GM19193 (cell line): ENCODE measurements around the gene FOXC1.

Experiments
- POLR2A ChIP-seq: IDR thresholded peaks from 4 replicates; pipeline ENCODE4 v1.6.1; 2011; ENCODE audit not compliant: insufficient read depth, insufficient read length; ENCODE audit errors: extremely low read depth

FOXC1 gene

GRCh38 chr6:1591926-1592325, 17.8 kb upstream of the FOXC1 start:
- no peak for TF ChIP-seq POLR2A

DNA sequence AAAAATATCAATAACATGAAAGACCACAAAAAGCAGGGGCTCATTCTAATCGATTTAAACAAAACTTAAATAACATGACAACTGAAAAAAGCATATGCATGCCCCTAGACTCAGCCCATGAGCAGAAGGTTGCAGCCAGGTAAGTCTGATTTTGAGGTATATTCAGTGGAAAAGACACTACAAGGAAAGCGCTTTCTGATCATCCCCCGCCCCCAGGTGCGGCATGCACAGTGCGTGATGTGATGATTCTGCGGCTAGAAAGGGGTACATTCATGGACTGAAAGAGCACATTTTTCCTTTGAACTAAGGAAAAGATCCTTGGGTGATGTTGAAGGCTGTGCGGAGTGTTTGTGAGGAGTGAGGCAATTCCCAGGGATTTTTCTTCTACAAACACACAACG, 16.9 kb upstream of the FOXC1 start:
- no peak for TF ChIP-seq POLR2A

DNA sequence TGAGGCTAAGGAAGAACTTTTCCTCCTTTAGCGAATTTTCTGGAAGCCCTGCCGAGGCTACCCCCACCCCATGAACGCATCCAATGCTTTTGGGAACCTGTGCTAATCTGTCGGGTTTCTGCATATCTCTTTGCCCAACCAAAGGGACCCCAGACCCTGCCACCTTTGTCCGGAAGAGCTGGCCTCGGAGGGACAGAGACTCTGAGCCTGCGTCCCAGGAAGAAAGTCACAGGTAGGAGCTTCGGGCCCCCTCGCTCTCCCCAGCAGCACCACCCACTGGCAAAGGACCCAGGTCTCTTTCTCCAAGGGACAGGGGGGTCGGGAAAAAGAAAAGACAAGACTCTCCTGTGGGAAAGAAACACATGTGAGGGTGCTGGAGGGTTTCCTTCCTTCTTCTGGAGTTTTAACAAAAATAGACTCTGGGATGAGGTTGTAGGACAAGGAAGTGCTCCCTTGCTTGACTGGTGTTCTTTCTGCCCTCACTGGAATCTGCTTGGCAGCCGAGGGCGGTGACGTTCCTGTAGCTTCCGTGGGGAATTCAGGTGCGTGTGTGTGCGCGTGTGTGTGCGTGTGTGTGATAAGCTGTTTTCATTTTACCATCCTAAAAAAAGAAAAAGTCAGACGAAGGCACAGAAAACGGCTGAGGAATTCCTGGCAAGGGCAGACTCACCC, 16.3 kb upstream of the FOXC1 start:
- no peak for TF ChIP-seq POLR2A

DNA sequence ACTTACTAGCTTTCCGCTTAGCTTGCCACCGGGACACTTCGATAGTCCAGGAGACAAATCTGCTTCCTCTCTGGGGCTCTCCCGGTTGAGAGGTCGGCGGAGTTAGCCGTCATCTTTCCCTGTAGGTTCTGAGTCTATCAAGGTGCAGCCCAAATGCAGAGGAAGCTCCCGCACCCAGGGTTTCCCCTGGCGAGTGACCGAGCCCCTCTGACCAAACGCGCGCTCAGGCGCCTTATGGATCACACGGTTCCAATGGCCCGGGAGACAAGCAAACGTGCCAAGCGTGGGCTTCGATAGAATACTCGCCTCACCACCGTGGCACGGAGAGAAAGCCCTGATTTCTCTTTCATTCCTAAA, 15.8 kb upstream of the FOXC1 start:
- TF ChIP-seq POLR2A, result no peak

- TF ChIP-seq POLR2A, result no peak
These were observed 15.1 kb upstream of the FOXC1 start for GRCh38 chr6:1594445-1595200.

DNA sequence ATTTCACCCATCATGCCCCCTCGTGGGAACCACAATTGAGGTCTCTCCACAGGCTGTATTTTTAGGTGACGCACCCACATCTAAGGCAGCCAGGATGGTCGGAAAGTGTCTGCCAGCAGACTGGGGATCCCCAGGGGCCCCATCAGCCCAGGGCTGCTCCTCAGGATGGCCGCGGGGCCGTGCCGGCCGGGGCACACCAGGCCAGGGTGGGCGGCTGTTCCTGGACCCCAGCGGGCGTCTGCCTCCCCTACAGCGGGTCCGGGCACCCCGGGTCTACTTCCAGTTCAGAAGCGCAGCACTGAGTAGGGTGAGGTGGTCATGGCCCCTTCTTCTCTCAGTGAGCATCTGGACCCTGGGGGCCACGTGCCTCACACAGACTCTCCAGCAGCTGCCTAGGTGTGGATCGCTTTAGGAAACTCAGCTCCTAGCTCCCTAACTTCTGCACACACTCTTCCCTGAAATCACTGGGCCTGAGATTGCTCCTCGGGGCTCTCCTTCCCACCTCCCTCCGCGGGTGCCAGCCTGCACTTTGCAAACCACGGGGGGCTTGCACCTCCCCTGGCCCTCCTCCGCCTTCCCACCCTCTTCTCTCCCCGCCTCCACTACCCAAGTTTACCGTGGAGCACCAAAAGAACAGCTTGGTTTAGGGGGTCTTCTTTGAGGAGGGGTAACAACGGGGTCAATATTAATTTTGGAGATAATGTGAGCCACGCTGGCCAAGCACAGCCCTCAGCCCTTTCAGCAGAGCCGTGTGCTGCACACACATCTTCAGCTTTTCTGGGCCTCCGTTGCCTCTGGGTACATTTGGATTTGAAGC, 14.2 kb upstream of the FOXC1 start:
- no peak for TF ChIP-seq POLR2A

DNA sequence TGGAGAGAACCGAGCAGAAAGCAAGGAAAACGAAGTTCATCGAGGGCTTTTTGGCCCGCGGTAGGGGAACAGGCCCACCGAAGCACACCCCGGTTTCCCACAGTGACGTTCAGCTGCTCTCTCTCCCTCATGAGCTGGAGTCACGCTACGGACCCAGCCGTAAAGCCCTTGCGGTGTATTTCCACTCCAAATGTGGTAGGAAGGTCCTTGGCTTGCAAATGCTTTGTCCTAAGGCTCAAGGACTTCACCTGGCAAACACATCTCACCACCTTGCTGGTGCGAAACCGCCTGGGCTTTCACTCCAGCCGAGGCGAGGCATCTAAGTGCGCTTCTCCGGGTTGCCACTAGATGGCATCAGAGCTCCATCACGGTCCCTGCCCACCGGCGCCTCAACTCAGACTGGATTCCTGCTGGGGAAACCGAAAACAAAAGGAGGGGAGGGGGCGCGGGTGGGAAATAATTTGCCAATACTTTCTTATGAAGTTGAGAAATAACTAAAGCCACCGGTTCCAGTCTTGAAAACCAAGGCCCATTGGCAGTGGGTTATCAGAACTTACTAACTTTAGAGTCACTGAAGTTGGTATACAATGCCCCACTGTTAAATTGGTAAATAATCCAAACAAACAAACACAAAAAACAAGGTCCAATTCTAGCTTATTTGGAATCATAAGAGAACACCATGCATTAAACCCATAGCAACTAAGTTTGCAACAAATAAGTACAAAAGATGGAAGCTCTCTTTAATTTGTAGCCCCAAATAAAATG, 13.4 kb upstream of the FOXC1 start:
- no peak for TF ChIP-seq POLR2A

DNA sequence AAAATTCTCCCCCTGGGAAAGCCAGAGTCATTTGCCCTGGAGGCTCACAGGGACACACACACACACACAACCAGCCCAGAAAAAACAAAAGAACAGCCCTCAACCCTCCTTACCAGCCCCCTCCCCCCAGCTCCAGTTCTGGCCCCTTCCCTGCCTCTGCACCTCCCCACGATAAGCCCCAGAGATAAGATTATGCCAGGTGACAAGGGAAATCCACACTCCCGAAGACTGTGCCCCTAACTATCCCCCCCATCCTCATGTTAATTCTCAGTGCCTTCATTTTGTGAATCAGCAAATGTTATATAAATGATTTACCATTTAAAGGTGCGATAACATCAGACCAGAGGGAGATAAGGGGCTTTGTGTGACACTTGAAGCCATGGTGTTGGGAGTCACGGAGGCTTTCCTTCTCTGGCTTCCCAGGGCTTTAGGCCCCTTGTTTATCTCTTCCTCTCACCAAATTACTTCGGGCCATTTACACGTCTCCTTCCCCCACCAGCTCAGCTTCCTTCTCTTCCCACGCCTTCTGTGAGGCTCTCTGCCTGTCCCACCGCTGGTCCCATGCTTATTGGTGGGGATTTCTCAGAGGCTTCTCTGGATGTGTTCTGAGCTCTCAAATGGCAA, 12.5 kb upstream of the FOXC1 start:
- TF ChIP-seq POLR2A, result no peak

DNA sequence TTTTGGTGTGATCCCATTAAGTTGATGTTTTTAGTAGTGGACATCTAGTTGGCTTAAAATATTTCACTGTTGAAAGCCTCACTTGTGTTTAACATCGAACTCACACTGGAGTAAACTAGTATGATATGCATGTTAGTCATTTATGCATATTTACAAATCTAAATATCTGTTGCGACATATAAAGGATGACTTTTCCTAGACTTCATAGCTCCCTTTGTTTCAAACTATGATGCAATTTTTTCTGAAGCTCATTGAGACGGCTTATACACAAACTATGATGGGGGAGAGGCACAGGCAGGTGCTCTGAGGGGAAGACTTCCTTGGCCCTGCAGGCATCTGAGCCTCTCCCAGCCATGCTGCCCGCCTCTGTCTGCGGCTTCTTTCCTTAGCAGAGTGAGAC, 11.8 kb upstream of the FOXC1 start:
- no peak for TF ChIP-seq POLR2A

DNA sequence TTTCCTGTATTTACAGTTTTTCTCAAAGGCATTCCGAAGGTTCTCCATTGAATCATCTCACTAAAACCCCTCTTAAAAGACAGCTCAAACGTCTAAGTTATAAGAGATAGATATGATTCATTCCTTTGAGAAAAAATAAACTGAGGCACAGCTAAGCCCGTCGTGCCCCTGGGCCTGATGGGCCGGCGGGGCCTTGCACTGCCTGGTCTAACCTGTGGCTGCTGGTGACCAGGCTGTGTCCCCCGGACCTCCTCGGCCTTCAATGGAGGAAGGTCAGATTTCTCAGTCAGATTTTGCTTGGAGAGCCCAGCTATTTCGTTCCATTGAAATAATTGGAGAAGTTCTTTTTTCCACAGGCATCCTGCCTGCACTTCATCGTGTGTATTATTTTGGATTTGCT, 11.3 kb upstream of the FOXC1 start:
- no peak for TF ChIP-seq POLR2A

DNA sequence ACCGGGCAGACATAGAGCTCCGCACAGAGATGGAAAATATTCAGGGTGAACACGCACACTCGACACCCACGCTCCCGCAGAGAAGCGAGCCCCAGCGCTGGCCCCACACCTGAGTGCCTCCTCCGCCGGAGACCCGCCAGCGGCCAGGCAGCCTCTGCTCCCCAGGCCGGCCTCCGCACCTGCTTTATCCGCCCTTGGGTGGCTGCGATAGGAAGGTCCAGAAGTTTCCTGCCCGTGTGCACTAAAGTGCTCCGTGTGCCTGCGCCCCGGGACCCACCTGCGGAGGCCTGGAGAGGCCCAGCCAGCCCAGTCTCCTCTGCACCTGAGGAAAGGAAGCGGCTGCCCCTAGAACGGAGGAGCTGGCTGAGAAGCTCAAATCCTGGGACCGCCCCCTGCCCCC, 10.8 kb upstream of the FOXC1 start:
- no peak for TF ChIP-seq POLR2A

DNA sequence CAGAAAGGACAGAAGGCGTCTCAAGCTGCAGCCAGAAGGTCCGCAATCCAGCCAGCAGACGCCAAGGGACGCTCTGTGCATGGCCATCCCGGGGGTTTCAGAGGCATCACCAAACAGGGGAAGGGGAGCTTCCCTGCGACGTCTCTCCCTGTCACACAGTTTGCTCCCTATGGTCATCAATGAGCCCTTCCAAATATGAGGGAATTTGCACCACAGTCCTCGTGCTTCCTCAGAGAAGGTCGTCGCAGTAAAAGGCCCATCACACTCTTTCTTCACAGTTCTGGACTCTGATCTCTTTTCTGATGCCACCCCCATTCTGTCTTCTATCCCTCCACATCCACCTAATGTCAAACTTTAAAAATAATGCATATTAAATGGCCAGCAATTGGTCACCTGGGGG, 10.2 kb upstream of the FOXC1 start:
- TF ChIP-seq POLR2A, result no peak

DNA sequence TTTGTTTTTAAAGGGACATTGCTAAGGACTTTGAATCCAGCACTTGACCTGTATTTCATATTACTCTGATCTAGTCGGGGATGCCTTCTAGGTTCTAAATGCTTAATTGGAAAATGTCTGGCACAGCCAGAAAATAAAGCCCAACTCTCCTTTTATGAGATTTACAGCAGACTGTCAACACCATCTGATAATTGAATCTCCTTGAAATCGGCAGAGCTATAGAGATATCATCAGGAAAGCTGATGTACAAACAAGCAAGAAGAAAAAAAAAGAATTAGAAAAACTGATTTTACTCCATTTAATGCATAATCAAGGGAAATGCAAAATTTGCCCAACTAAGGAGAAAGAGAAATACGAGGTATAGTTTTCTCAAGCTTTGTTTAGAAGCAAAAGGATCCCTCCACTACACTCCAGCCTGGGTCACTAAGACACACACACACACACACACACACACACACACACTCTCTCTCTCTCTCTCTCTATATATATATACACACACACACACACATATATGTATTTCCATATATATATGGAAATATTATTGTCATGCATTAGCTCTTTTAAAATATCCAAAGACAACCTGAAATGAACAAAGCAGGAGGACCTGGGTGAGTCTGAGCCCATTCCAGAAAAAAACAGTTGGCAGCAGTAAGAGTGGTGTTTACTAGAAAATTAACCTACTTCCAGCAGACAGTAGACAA, 9.5 kb upstream of the FOXC1 start:
- no peak for TF ChIP-seq POLR2A

DNA sequence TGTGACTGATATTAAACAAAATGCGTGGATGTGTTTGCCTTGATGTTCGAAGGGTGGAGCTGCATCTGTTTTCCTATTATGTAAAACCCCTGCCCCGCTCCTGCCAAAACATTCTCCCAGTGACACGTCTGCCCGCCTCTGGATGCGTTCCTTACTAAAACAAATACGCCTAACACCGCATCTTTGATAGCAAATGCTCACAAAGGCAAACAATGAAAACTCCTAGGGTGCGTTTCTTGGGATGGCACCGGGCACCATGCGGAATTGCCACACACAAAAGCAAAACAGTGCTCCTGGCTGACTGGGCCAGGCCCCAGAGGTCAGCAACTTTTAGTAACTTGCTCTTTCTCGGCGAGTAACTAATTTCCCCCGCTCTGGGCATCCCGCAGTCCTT, 9.0 kb upstream of the FOXC1 start:
- TF ChIP-seq POLR2A, result no peak
